Epidermal melanocyte (primary cell): Measurements from ENCODE around the gene TFDP2.
A peak's percentile ranks its signal among the peaks of the same experiment; 100 is the strongest.
"Not testable (repeated sequence)": the region's sequence is repeated elsewhere in the genome, so short reads cannot be mapped to it uniquely, and the experiment has no call there.

Experiments
- DNase-seq: peaks from one replicate; pipeline ENCODE4 v3.0.0; 2011; ENCODE audit warnings: low spot score; ENCODE audit not compliant: insufficient read length

TFDP2 gene

GRCh38 chr3:142148792-142149672, at the start of gene TFDP2:
Gene TFDP2, minus strand, starts transcription at chr3:142149544. Its CDS starts 47,795 bp downstream, at chr3:142101749.
- DNase-seq, result peak; percentile 80

GRCh38 chr3:142188846-142189245, 39.5 kb upstream of the TFDP2 start:
- DNase-seq, result no peak

GRCh38 chr3:142180761-142181362, 31.5 kb upstream of the TFDP2 start:
- no peak for DNase-seq

- DNase-seq, result no peak
These were observed 26.1 kb upstream of the TFDP2 start for GRCh38 chr3:142175478-142175877.

GRCh38 chr3:142174559-142174958, 25.2 kb upstream of the TFDP2 start:
- DNase-seq, result no peak

- DNase-seq, result no peak
These were observed 19.2 kb upstream of the TFDP2 start for GRCh38 chr3:142168514-142168913.

- no peak for DNase-seq
These were observed 15.8 kb upstream of the TFDP2 start for GRCh38 chr3:142165194-142165593.

GRCh38 chr3:142159083-142159740, 9.9 kb upstream of the TFDP2 start:
- no peak for DNase-seq

- no peak for DNase-seq
These were observed 4.8 kb upstream of the TFDP2 start for GRCh38 chr3:142154186-142154585.

GRCh38 chr3:142152384-142152783, 3.0 kb upstream of the TFDP2 start:
- DNase-seq, result no peak

GRCh38 chr3:142151828-142152227, 2.5 kb upstream of the TFDP2 start:
- DNase-seq, result no peak

- no peak for DNase-seq
These were observed 1.9 kb upstream of the TFDP2 start for GRCh38 chr3:142151240-142151639.

- DNase-seq, result no peak
These were observed 927 bp upstream of the TFDP2 start for GRCh38 chr3:142150271-142150670.

GRCh38 chr3:142149673-142149992, 289 bp upstream of the TFDP2 start:
- DNase-seq, result no peak

GRCh38 chr3:142148044-142148791, 1.1 kb downstream of the TFDP2 start:
- DNase-seq, result no peak

- DNase-seq, result not testable (repeated sequence)
These were observed 4.8 kb downstream of the TFDP2 start for GRCh38 chr3:142144587-142144986.

- not testable (repeated sequence) for DNase-seq
These were observed 8.6 kb downstream of the TFDP2 start for GRCh38 chr3:142140608-142141285.

GRCh38 chr3:142137089-142137488, 12.3 kb downstream of the TFDP2 start:
- DNase-seq, result not testable (repeated sequence)

GRCh38 chr3:142134799-142135325, 14.5 kb downstream of the TFDP2 start:
- DNase-seq, result no peak

GRCh38 chr3:142129516-142130171, 19.7 kb downstream of the TFDP2 start:
- DNase-seq, result no peak
